WERI-Rb-1 (cell line): ENCODE measurements around the gene KLHL3.

Source experiments
- DNase-seq: peaks from one replicate; pipeline ENCODE4 v3.0.0-alpha.2; 2020
- H3K27ac ChIP-seq: fragments of 250-450 bp; sonication (Bioruptor Pico); 2 replicates; pipeline ENCODE4 v1.5.1; 2020; ENCODE audit warnings: mild to moderate bottlenecking, moderate library complexity
- H3K27me3 ChIP-seq: fragments of 250-450 bp; sonication (Bioruptor Pico); 2 replicates; pipeline ENCODE4 v1.5.1; 2021; ENCODE audit warnings: mild to moderate bottlenecking, low read depth, moderate library complexity; ENCODE audit not compliant: insufficient read depth, severe bottlenecking
- H3K36me3 ChIP-seq: fragments of 250-450 bp; sonication (Bioruptor Pico); 2 replicates; pipeline ENCODE4 v1.5.1; 2020; ENCODE audit warnings: mild to moderate bottlenecking, moderate library complexity
- H3K4me3 ChIP-seq: 2 replicates; pipeline ENCODE4 v1.5.1; 2011; ENCODE audit warnings: low read depth, mild to moderate bottlenecking, control low read depth, low read length
- H3K9me3 ChIP-seq: fragments of 250-450 bp; sonication (Bioruptor Pico); 2 replicates; pipeline ENCODE4 v1.5.1; 2021; ENCODE audit warnings: mild to moderate bottlenecking, moderate library complexity; ENCODE audit not compliant: severe bottlenecking
- CTCF ChIP-seq: IDR thresholded peaks from 2 replicates; pipeline ENCODE4 v1.5.1; 2011; ENCODE audit warnings: low read depth, mild to moderate bottlenecking, control low read depth, inconsistent platforms, low read length

The KLHL3 gene

GRCh38 chr5:137595396-137596079 lies 140.4 kb downstream of the KLHL3 start:
- no peak for DNase-seq
- Histone ChIP-seq H3K9me3 (peaks cover 4% of the 10 kb centered on the region), H3K4me3 (no peak overlapping the region), H3K27me3 (no peaks in the 10 kb centered on the region), H3K36me3 (no peaks in the 10 kb centered on the region), H3K27ac (no peak overlapping the region)
- TF ChIP-seq CTCF, result no peak

- H3K27me3 ChIP-seq, result no peaks in the 10 kb centered on the region
- H3K9me3 ChIP-seq, result peaks cover 4% of the 10 kb centered on the region
- TF ChIP-seq CTCF, result no peak
- DNase-seq, result no peak
- H3K36me3 ChIP-seq, result no peaks in the 10 kb centered on the region
- H3K27ac ChIP-seq, result no peak overlapping the region
- no peak overlapping the region for H3K4me3 ChIP-seq
These were observed 141.2 kb downstream of the KLHL3 start for GRCh38 chr5:137594717-137595116.

- H3K9me3 ChIP-seq, result peaks cover 4% of the 10 kb centered on the region
- no peak overlapping the region for H3K4me3 ChIP-seq
- no peak overlapping the region for H3K27ac ChIP-seq
- no peak for TF ChIP-seq CTCF
- no peaks in the 10 kb centered on the region for H3K36me3 ChIP-seq
- DNase-seq, result no peak
- no peaks in the 10 kb centered on the region for H3K27me3 ChIP-seq
These were observed 143.6 kb downstream of the KLHL3 start for GRCh38 chr5:137592317-137592716.

GRCh38 chr5:137589185-137589584 lies 146.7 kb downstream of the KLHL3 start:
- no peak for DNase-seq
- no peak overlapping the region for H3K4me3 ChIP-seq
- TF ChIP-seq CTCF, result no peak

GRCh38 chr5:137587919-137588318 lies 148.0 kb downstream of the KLHL3 start:
- TF ChIP-seq CTCF, result no peak
- Histone ChIP-seq H3K4me3 (no peak overlapping the region), H3K36me3 (no peaks in the 10 kb centered on the region), H3K9me3 (peaks cover 12% of the 10 kb centered on the region), H3K27ac (no peak overlapping the region), H3K27me3 (no peaks in the 10 kb centered on the region)
- DNase-seq, result no peak

More at GRCh38 chr5:137589185-137589584, 146.7 kb downstream of the KLHL3 start:
- H3K9me3 ChIP-seq, result peaks cover 12% of the 10 kb centered on the region
- no peaks in the 10 kb centered on the region for H3K27me3 ChIP-seq
- no peaks in the 10 kb centered on the region for H3K36me3 ChIP-seq
- no peak overlapping the region for H3K27ac ChIP-seq

- H3K36me3 ChIP-seq, result no peaks in the 10 kb centered on the region
- no peak overlapping the region for H3K27ac ChIP-seq
- no peaks in the 10 kb centered on the region for H3K27me3 ChIP-seq
- H3K4me3 ChIP-seq, result no peak overlapping the region
- peaks cover 7% of the 10 kb centered on the region for H3K9me3 ChIP-seq
- DNase-seq, result no peak
- TF ChIP-seq CTCF, result no peak
These were observed 151.6 kb downstream of the KLHL3 start for GRCh38 chr5:137584262-137584661.
